ENCODE measurements around the gene INTS2.
"Not testable (repeated sequence)": the region's sequence is repeated elsewhere in the genome, so short reads cannot be mapped to it uniquely, and the experiment has no call there.

Gene INTS2

GRCh38 chr17:61908292-61909037 lies 19.3 kb downstream of the INTS2 start:
- TF ChIP-seq, protein P1, sequence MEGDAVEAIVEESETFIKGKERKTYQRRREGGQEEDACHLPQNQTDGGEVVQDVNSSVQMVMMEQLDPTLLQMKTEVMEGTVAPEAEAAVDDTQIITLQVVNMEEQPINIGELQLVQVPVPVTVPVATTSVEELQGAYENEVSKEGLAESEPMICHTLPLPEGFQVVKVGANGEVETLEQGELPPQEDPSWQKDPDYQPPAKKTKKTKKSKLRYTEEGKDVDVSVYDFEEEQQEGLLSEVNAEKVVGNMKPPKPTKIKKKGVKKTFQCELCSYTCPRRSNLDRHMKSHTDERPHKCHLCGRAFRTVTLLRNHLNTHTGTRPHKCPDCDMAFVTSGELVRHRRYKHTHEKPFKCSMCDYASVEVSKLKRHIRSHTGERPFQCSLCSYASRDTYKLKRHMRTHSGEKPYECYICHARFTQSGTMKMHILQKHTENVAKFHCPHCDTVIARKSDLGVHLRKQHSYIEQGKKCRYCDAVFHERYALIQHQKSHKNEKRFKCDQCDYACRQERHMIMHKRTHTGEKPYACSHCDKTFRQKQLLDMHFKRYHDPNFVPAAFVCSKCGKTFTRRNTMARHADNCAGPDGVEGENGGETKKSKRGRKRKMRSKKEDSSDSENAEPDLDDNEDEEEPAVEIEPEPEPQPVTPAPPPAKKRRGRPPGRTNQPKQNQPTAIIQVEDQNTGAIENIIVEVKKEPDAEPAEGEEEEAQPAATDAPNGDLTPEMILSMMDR (conservative IDR thresholded peaks at IDR 0.05; ENCODE audit: low read depth, low read length): no peak
- no peak for DNase-seq (ENCODE audit: low read depth)
- no peak overlapping the region for H3K4me3 ChIP-seq (ENCODE audit: low read length)

- no peak for DNase-seq (ENCODE audit: low read depth)
- TF ChIP-seq, protein P1 (conservative IDR thresholded peaks at IDR 0.05; ENCODE audit: low read depth, low read length): no peak
- H3K4me3 ChIP-seq (ENCODE audit: low read length): no peak overlapping the region
Observed at GRCh38 chr17:61907361-61907760, 20.4 kb downstream of the INTS2 start.

- TF ChIP-seq, protein P1 (conservative IDR thresholded peaks at IDR 0.05; ENCODE audit: low read depth, low read length): no peak
- H3K4me3 ChIP-seq (ENCODE audit: low read length): no peak overlapping the region
- no peak for DNase-seq (ENCODE audit: low read depth)
Observed at GRCh38 chr17:61904094-61904710, 23.6 kb downstream of the INTS2 start.

- TF ChIP-seq, protein P1 (conservative IDR thresholded peaks at IDR 0.05; ENCODE audit: low read depth, low read length): no peak
- DNase-seq (ENCODE audit: low read depth): no peak
- no peak overlapping the region for H3K4me3 ChIP-seq (ENCODE audit: low read length)
Observed at GRCh38 chr17:61903251-61903650, 24.5 kb downstream of the INTS2 start.

DNA sequence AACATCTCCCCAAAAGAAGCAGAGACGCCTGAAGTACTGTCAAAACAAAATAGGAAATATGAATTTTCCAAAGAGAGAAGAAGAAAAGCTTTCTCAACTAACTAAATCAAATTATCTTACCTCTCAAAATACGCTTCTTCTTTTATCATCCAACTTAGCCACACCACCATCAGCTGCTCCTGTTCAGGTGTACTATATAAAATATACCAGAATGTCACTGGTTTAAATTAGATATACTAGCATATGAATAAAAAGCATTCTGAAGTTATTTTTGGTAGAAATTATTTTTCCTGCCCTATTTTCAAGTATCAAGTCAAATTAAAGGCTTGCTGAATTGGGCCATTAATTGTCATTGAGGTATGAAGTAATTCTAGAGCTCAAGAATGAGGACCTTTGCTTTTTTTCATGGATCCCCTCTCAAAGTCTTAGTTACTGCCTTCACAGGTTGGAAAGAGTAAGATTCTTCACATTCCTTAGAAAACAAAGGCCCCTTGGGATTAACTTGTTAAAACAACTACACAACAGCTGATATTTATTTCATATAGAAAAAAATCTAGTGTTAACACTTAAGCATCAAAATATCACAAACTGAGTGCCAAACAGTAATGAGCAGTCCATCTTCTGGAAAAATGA lies 30.1 kb downstream of the INTS2 start:
- peak; percentile 10 for DNase-seq (ENCODE audit: low read depth)
- TF ChIP-seq, protein P1 (conservative IDR thresholded peaks at IDR 0.05; ENCODE audit: low read depth, low read length): no peak
- H3K4me3 ChIP-seq (ENCODE audit: low read length): no peak overlapping the region

- TF ChIP-seq, protein P1 (conservative IDR thresholded peaks at IDR 0.05; ENCODE audit: low read depth, low read length): no peak
- no peak for DNase-seq (ENCODE audit: low read depth)
- no peak overlapping the region for H3K4me3 ChIP-seq (ENCODE audit: low read length)
Observed at GRCh38 chr17:61895391-61895790, 32.4 kb downstream of the INTS2 start.

DNA sequence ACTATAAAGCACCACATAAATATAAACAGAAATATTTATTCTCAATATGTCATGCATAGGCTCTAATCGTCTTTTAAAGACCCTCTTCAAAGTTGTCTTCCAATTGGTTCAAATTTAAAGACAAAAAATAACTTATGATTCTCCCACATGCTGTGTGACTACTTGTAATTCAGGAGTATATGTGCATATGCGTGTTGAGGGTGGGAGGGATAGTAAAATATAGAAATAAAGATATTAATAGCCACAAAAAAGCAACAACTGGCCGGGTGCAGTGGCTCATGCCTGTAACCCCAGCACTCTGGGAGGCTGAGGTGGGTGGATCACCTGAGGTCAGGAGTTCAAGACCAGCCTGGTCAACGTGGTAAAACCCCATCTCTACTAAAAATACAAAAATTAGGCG lies 33.5 kb downstream of the INTS2 start:
- DNase-seq (ENCODE audit: low read depth); H3K4me3 ChIP-seq (ENCODE audit: low read length): not testable (repeated sequence)

GRCh38 chr17:61887733-61888132 lies 40.0 kb downstream of the INTS2 start:
- not testable (repeated sequence) for H3K4me3 ChIP-seq (ENCODE audit: low read length); DNase-seq (ENCODE audit: low read depth)

- H3K4me3 ChIP-seq (ENCODE audit: low read length); DNase-seq (ENCODE audit: low read depth): not testable (repeated sequence)
Observed at GRCh38 chr17:61885865-61886264, 41.9 kb downstream of the INTS2 start.

All from retinal pigment epithelial cell (primary cell).